ENCODE results near the gene ADCY9.

Gene ADCY9

DNA sequence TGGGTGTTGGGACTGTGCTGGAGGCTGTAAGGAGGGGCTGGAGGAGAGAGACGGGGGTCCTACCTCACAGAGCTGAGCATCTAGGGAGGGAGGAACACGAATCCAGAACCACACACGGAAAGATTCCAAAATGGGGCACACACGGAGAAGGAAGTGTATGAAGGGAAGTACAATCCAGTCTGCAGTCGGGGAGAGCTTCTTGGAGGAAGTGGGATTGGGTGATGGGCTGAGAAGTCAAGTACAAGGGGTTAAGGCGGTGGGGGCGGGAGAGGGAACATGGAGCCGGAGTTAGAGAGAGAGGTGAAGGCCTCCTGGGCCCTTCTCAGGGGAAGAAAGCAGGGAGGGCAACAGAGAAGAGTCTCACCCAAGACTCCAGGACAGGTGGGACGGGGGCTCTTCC is 128.2 kb downstream of the ADCY9 start:
- Histone ChIP-seq H3K27ac (ENCODE audit: low read depth, low read length) (no peak overlapping the region), H3K36me3 (ENCODE audit: control insufficient read depth in 5 of 5, insufficient read depth in 5 of 5, low read length in 5 of 5) (peaks cover 0 to 18% (median 12%) of the 10 kb centered on the region in 5 donors), H3K9me3 (ENCODE audit: control insufficient read depth in 5 of 5, low read length in 5 of 5) (no peaks in the 10 kb centered on the region), H3K4me1 (ENCODE audit: control insufficient read depth in 5 of 5, insufficient read depth in 5 of 5, low read length in 5 of 5) (peaks cover 0 to 3% (median 0%) of the 10 kb centered on the region in 5 donors), H3K27me3 (ENCODE audit: control insufficient read depth in 5 of 5, insufficient read depth in 4 of 5, low read length in 5 of 5) (no peaks in the 10 kb centered on the region), H3K9ac (ENCODE audit: low read length in 5 of 5) (no peak overlapping the region), H3K4me3 (ENCODE audit: low read depth in 1 of 5, low read length in 5 of 5) (no peak overlapping the region)

- no peak overlapping the region for H3K27ac ChIP-seq (ENCODE audit: low read depth, low read length)
- peaks cover 0 to 7% (median 0%) of the 10 kb centered on the region in 5 donors for H3K4me1 ChIP-seq (ENCODE audit: control insufficient read depth in 5 of 5, insufficient read depth in 5 of 5, low read length in 5 of 5)
- no peaks in the 10 kb centered on the region for H3K27me3 ChIP-seq (ENCODE audit: control insufficient read depth in 5 of 5, insufficient read depth in 4 of 5, low read length in 5 of 5)
- H3K4me3 ChIP-seq (ENCODE audit: low read depth in 1 of 5, low read length in 5 of 5) = no peak overlapping the region
- H3K36me3 ChIP-seq (ENCODE audit: control insufficient read depth in 5 of 5, insufficient read depth in 5 of 5, low read length in 5 of 5) = peaks cover 0 to 19% (median 13%) of the 10 kb centered on the region in 5 donors
- no peaks in the 10 kb centered on the region for H3K9me3 ChIP-seq (ENCODE audit: control insufficient read depth in 5 of 5, low read length in 5 of 5)
- H3K9ac ChIP-seq (ENCODE audit: low read length in 5 of 5) = no peak overlapping the region
Observed at GRCh38 chr16:3987231-3987630, 129.0 kb downstream of the ADCY9 start.

DNA sequence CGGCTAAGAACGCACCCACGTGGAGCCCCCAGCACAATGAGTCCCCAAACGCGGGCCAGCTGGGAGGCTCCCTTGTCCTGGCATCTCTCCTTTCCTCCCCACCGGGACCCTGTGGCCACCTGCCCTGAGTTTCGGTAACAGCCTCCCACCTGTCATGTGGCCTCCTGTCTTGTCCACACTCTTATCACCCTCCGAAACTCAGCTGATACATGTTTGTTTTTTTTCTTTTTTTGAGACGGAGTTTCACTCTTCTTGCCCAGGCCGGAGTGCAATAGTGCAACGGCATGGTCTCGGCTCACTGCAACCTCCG is 130.1 kb downstream of the ADCY9 start:
- no peaks in the 10 kb centered on the region for H3K9me3 ChIP-seq (ENCODE audit: control insufficient read depth in 5 of 5, low read length in 5 of 5)
- H3K27ac ChIP-seq (ENCODE audit: low read depth, low read length) = no peak overlapping the region
- H3K36me3 ChIP-seq (ENCODE audit: control insufficient read depth in 5 of 5, insufficient read depth in 5 of 5, low read length in 5 of 5) = peaks cover 0 to 20% (median 17%) of the 10 kb centered on the region in 5 donors
- H3K4me1 ChIP-seq (ENCODE audit: control insufficient read depth in 5 of 5, insufficient read depth in 5 of 5, low read length in 5 of 5) = peaks cover 0 to 7% (median 0%) of the 10 kb centered on the region in 5 donors
- no peak overlapping the region for H3K9ac ChIP-seq (ENCODE audit: low read length in 5 of 5)
- H3K27me3 ChIP-seq (ENCODE audit: control insufficient read depth in 5 of 5, insufficient read depth in 4 of 5, low read length in 5 of 5) = no peaks in the 10 kb centered on the region
- no peak overlapping the region for H3K4me3 ChIP-seq (ENCODE audit: low read depth in 1 of 5, low read length in 5 of 5)

DNA sequence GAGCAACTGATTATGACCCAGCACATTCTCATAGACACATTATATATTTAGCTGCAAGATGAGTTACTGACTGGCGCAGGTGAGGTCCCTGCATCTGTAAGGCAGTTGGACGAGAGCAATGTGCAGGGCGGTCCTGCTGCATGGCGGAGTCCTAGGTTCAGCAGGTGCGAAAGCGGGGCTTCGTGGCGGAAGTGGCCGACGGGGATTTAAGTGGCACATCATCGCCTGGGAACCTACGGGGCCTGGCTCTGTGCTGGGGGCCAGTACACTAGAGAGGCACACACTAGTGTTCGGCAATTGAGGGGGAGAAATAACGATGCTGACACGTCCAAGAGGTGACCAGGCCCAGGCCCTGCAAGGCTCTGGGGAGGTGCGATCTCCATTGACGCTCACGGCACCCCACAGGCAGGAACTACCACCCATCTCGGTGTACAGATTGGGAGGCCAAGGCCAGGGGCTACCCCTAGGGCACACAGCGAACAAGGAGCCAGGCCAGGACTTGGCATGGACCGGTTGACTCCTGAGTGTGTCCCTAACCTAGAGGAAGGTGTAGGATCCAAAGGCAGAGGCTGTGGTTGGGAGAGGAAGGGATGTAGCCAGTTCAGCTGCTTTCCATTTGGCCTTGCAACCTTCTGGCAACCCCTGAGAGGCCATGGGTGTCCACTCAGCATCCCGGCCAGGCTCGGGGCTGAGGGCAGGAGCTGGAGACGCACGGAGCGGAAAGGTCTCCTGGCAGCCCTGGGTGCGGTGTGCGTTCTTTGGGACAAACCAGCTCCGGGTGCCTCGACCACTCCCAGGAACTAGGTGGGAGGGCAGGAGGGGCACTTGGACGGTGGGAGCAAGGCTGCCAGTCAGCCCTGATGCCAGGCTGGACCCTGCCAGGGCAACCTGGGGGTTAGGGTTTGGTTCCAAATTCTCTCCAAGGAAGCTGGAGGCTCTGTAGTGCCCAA is 131.9 kb downstream of the ADCY9 start:
- no peaks in the 10 kb centered on the region for H3K27me3 ChIP-seq (ENCODE audit: control insufficient read depth in 5 of 5, insufficient read depth in 4 of 5, low read length in 5 of 5)
- H3K9me3 ChIP-seq (ENCODE audit: control insufficient read depth in 5 of 5, low read length in 5 of 5) = no peaks in the 10 kb centered on the region
- peaks cover 0 to 8% (median 0%) of the 10 kb centered on the region in 5 donors for H3K4me1 ChIP-seq (ENCODE audit: control insufficient read depth in 5 of 5, insufficient read depth in 5 of 5, low read length in 5 of 5)
- H3K27ac ChIP-seq (ENCODE audit: low read depth, low read length) = no peak overlapping the region
- no peak overlapping the region for H3K4me3 ChIP-seq (ENCODE audit: low read depth in 1 of 5, low read length in 5 of 5)
- H3K9ac ChIP-seq (ENCODE audit: low read length in 5 of 5) = no peak overlapping the region
- H3K36me3 ChIP-seq (ENCODE audit: control insufficient read depth in 5 of 5, insufficient read depth in 5 of 5, low read length in 5 of 5) = peaks cover 0 to 26% (median 20%) of the 10 kb centered on the region in 5 donors

GRCh38 chr16:3983081-3983520 is 133.1 kb downstream of the ADCY9 start:
- peaks cover 0 to 8% (median 0%) of the 10 kb centered on the region in 5 donors for H3K4me1 ChIP-seq (ENCODE audit: control insufficient read depth in 5 of 5, insufficient read depth in 5 of 5, low read length in 5 of 5)
- H3K27ac ChIP-seq (ENCODE audit: low read depth, low read length) = no peak overlapping the region
- H3K9ac ChIP-seq (ENCODE audit: low read length in 5 of 5) = peak overlapping the region in 1 of 5 donors; percentile 19
- no peaks in the 10 kb centered on the region for H3K27me3 ChIP-seq (ENCODE audit: control insufficient read depth in 5 of 5, insufficient read depth in 4 of 5, low read length in 5 of 5)
- H3K4me3 ChIP-seq (ENCODE audit: low read depth in 1 of 5, low read length in 5 of 5) = no peak overlapping the region
- peaks cover 0 to 38% (median 25%) of the 10 kb centered on the region in 5 donors for H3K36me3 ChIP-seq (ENCODE audit: control insufficient read depth in 5 of 5, insufficient read depth in 5 of 5, low read length in 5 of 5)
- no peaks in the 10 kb centered on the region for H3K9me3 ChIP-seq (ENCODE audit: control insufficient read depth in 5 of 5, low read length in 5 of 5)

DNA sequence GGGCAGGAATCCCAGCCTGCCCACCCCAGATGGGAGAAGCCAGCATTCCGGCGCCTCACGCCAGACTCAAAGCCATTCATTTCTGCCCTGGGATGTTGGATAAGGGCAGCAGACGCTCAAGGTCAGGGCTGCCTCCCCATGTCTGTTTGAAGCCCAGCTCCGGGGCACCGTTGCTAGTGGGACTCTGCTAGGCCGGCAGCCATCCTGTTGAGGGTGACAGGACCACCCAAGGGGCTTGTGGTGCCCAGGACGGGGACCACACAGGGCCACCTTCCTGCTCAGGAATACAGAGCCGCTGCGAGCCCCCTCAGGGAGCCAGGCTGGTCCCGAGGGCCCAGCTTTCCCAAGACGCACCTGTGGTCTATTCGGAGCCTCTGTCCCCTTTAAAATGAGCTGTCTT is 134.0 kb downstream of the ADCY9 start:
- Histone ChIP-seq H3K9me3 (ENCODE audit: control insufficient read depth in 5 of 5, low read length in 5 of 5) (no peaks in the 10 kb centered on the region), H3K4me1 (ENCODE audit: control insufficient read depth in 5 of 5, insufficient read depth in 5 of 5, low read length in 5 of 5) (peaks cover 0 to 8% (median 0%) of the 10 kb centered on the region in 5 donors), H3K9ac (ENCODE audit: low read length in 5 of 5) (no peak overlapping the region), H3K27ac (ENCODE audit: low read depth, low read length) (no peak overlapping the region), H3K27me3 (ENCODE audit: control insufficient read depth in 5 of 5, insufficient read depth in 4 of 5, low read length in 5 of 5) (no peaks in the 10 kb centered on the region), H3K4me3 (ENCODE audit: low read depth in 1 of 5, low read length in 5 of 5) (no peak overlapping the region), H3K36me3 (ENCODE audit: control insufficient read depth in 5 of 5, insufficient read depth in 5 of 5, low read length in 5 of 5) (peaks cover 0 to 36% (median 24%) of the 10 kb centered on the region in 5 donors)

DNA sequence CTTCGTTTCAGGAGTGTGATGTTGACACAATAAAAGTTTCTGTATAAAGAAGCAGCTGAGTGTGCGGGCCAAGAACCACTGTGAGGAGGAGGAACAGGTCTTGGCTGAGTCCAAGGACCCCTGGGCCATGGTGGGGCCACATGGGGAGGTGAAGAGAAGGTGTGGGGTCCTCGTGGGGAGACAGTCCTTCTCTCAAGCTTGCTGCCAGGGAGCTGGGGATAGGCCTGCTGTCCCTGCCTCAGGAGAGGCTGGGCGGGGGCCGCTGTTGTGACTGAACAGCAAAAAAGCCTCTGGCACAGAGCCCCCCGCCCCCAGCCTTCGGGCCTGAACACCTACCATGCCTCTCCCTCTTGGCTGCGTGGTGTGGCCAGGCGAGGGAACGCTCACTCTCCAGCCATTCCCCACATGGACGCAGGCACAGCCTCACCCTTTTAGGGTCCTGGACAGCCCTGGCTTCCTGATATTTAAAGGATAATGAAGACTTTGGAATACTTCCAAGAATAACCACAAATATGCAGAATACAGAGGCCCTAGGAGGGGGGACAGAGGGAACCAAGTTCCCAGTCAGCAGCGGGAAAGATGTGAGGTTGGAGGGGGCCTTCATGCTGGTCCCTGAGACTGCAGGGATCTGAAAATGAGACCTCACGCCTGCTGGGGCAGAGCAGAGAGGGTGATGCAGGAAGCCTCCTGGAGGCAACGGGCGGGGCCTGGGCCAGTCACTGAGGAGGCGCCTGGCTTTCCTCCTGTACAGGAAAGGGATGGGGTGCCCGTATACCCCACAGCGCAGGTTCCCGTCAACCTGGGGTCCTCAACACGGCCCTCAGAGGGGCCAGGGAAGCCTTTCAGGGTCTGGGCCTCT is 135.8 kb downstream of the ADCY9 start:
- H3K9ac ChIP-seq (ENCODE audit: low read length in 5 of 5) = no peak overlapping the region
- no peaks in the 10 kb centered on the region for H3K27me3 ChIP-seq (ENCODE audit: control insufficient read depth in 5 of 5, insufficient read depth in 4 of 5, low read length in 5 of 5)
- peaks cover 0 to 42% (median 29%) of the 10 kb centered on the region in 5 donors for H3K36me3 ChIP-seq (ENCODE audit: control insufficient read depth in 5 of 5, insufficient read depth in 5 of 5, low read length in 5 of 5)
- H3K4me3 ChIP-seq (ENCODE audit: low read depth in 1 of 5, low read length in 5 of 5) = no peak overlapping the region
- no peaks in the 10 kb centered on the region for H3K9me3 ChIP-seq (ENCODE audit: control insufficient read depth in 5 of 5, low read length in 5 of 5)
- H3K27ac ChIP-seq (ENCODE audit: low read depth, low read length) = no peak overlapping the region
- peaks cover 0 to 8% (median 0%) of the 10 kb centered on the region in 5 donors for H3K4me1 ChIP-seq (ENCODE audit: control insufficient read depth in 5 of 5, insufficient read depth in 5 of 5, low read length in 5 of 5)

GRCh38 chr16:3979518-3979917 is 136.7 kb downstream of the ADCY9 start:
- Histone ChIP-seq H3K27me3 (ENCODE audit: control insufficient read depth in 5 of 5, insufficient read depth in 4 of 5, low read length in 5 of 5) (no peaks in the 10 kb centered on the region), H3K9me3 (ENCODE audit: control insufficient read depth in 5 of 5, low read length in 5 of 5) (no peaks in the 10 kb centered on the region), H3K27ac (ENCODE audit: low read depth, low read length) (no peak overlapping the region), H3K9ac (ENCODE audit: low read length in 5 of 5) (no peak overlapping the region), H3K36me3 (ENCODE audit: control insufficient read depth in 5 of 5, insufficient read depth in 5 of 5, low read length in 5 of 5) (peaks cover 0 to 42% (median 31%) of the 10 kb centered on the region in 5 donors), H3K4me3 (ENCODE audit: low read depth in 1 of 5, low read length in 5 of 5) (no peak overlapping the region), H3K4me1 (ENCODE audit: control insufficient read depth in 5 of 5, insufficient read depth in 5 of 5, low read length in 5 of 5) (peaks cover 0 to 8% (median 0%) of the 10 kb centered on the region in 5 donors)

DNA sequence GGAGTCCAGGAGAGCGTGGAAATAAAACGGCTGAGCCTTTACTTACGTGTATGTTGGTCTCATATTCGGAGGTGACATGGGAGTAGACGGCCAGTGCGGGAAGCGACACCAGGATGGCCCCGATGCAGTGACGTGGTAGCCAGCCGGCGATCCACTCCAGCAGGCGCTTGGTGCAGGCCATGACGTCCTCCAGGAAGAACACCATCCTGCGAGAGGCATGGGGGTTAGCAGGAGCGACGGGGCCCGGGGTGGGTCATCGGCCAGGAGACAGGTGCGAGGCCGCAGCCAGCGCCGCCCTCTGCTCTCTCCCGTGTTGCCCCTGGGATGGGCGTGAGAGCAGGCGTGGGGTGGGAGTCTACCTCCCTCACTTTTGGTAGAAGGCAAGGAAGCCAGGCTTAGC is 137.2 kb downstream of the ADCY9 start:
- H3K4me1 ChIP-seq (ENCODE audit: control insufficient read depth in 5 of 5, insufficient read depth in 5 of 5, low read length in 5 of 5) = peaks cover 0 to 8% (median 0%) of the 10 kb centered on the region in 5 donors
- no peak overlapping the region for H3K27ac ChIP-seq (ENCODE audit: low read depth, low read length)
- H3K9ac ChIP-seq (ENCODE audit: low read length in 5 of 5) = no peak overlapping the region
- no peaks in the 10 kb centered on the region for H3K9me3 ChIP-seq (ENCODE audit: control insufficient read depth in 5 of 5, low read length in 5 of 5)
- no peak overlapping the region for H3K4me3 ChIP-seq (ENCODE audit: low read depth in 1 of 5, low read length in 5 of 5)
- no peaks in the 10 kb centered on the region for H3K27me3 ChIP-seq (ENCODE audit: control insufficient read depth in 5 of 5, insufficient read depth in 4 of 5, low read length in 5 of 5)
- H3K36me3 ChIP-seq (ENCODE audit: control insufficient read depth in 5 of 5, insufficient read depth in 5 of 5, low read length in 5 of 5) = peaks cover 0 to 42% (median 31%) of the 10 kb centered on the region in 5 donors

Measured in subcutaneous abdominal adipose tissue (tissue), 5 donors.